Activated B cell treated with CpG ODN at 0.5 μM for 24 hours (primary cell): ENCODE results near the gene SELENOW. TPM values are rescaled to one million over a fixed set of nuclear protein-coding genes. Genes with fewer than 3 reads are reported as not detected.

Experiments
- ATAC-seq: fragments of 200-7000 bp; cut with Tn5 transposase; one replicate; pipeline ENCODE4 v1.10.0; 2021; ENCODE audit warnings: low read depth, mild to moderate bottlenecking, moderate library complexity
- CTCF ChIA-PET: fragments of 350-600 bp; sonication (Branson Sonifier 250); formaldehyde crosslinking; loops from one replicate; lab custom pipeline; 2021; ENCODE audit warnings: antibody characterized with exemption; lab: Charles Lee
- POLR2A ChIA-PET: fragments of 350-600 bp; sonication (Branson Sonifier 250); formaldehyde crosslinking; loops from one replicate; lab custom pipeline; 2021; ENCODE audit warnings: antibody characterized with exemption; lab: Charles Lee
- DNase-seq: peaks from one replicate; pipeline ENCODE4 v3.0.0; 2022
- H3K27ac Mint-ChIP-seq: one replicate; pipeline ENCODE4 v1.8.0; 2020; ENCODE audit warnings: mixed read lengths
- H3K27me3 Mint-ChIP-seq: one replicate; pipeline ENCODE4 v1.8.0; 2021; ENCODE audit warnings: mixed read lengths
- H3K36me3 Mint-ChIP-seq: one replicate; pipeline ENCODE4 v1.8.0; 2021; ENCODE audit warnings: low read depth, mixed read lengths
- H3K4me1 Mint-ChIP-seq: one replicate; pipeline ENCODE4 v1.8.0; 2021; ENCODE audit warnings: mixed read lengths
- H3K4me3 Mint-ChIP-seq: one replicate; pipeline ENCODE4 v1.8.0; 2020; ENCODE audit warnings: mild to moderate bottlenecking, mixed read lengths
- H3K9me3 Mint-ChIP-seq: one replicate; pipeline ENCODE4 v1.8.0; 2020; ENCODE audit warnings: mixed read lengths
- CTCF ChIP-seq: fragments of 200-600 bp; IDR thresholded peaks from one replicate; pipeline ENCODE4 v1.8.0; 2022; ENCODE audit warnings: antibody characterized with exemption, mild to moderate bottlenecking
- intact Hi-C: fragments of 100-400 bp; cut with micrococcal nuclease; formaldehyde crosslinking; loops from one replicate; pipeline ENCODE4 v1.15.1; 2024
- total RNA-seq: library from RNA; stranded (reverse); gene quantifications from 2 replicates; pipeline ENCODE4 v1.2.3, GENCODE V29; 2022

Gene SELENOW
- total RNA-seq, 1 donor from 2014 or later = 24.8 TPM

DNA sequence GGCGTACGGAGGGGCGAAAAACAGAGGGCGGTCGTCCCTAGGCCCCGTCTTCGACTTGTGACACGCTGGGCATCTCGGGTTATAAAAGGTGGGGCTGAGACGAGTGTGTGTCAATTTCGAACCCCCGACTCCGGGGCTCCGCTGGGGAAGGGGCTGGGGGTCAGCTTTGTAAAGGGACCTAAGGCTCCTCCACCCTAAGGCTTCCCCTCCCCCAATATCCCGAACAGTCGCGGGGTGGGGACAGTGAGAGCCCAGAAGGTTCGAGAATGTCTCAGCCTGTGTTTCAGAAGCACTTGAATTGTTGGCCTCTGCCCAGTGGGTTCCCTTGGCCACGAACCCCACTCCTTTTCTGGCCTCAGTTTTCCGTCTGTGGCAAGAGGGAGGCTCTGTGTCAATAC, 450 bp downstream of the SELENOW start:
- no peaks in the 10 kb centered on the region for H3K9me3 Mint-ChIP-seq
- H3K4me3 Mint-ChIP-seq = peak overlapping the region; percentile 95
- peaks cover 17% of the 10 kb centered on the region for H3K4me1 Mint-ChIP-seq
- no peak for DNase-seq
- H3K27me3 Mint-ChIP-seq = no peaks in the 10 kb centered on the region
- H3K27ac Mint-ChIP-seq = peak overlapping the region; percentile 91
- peaks cover 25% of the 10 kb centered on the region for H3K36me3 Mint-ChIP-seq
- intact Hi-C loops = loop anchor here (1.0 kb wide), 1 partner anchor 34 kb away; the partner anchor contains the start of gene NOP53
- CTCF ChIA-PET = no interaction called here
- POLR2A ChIA-PET = interaction anchor here (0.6 kb wide), 1 partner anchor 1756 kb away, joined by 3 read pairs; no protein-coding TSS in a partner anchor
- ATAC-seq = peak; percentile 5
- no peak for TF ChIP-seq CTCF

DNA sequence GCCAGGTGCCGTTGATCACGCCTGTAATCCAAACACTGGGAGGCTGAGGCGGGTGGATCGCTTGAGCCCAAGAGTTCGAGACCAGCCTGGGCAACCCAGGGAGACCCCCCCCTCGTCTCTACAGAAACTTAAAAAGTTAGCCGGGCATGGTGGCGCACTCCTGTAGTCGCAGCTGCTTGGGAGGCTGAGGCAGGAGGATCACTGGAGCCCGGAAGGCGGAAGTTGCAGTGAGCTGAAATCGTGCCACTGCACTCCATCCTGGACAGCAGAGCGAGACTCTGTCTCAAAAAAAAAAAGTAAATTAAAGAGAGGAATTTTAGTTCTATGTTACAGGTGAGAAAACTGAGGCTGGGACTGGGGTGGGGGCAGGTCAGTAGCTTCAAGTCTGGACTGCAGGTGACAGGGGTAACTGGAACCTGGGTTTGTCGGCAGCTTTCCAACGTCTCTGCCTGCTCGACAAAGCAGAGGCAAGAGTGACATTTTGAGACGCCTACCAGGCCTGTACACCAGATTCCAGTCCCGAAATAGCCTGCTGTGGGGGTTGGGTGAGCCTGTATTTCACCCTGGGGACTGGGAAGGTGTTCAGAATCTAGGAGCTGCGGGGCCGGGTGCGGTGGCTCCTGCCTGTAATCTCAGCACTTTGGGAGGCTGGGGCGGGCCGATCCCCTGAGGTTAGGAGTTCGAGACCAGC, 1.2 kb downstream of the SELENOW start:
- Mint-ChIP-seq H3K9me3 (no peaks in the 10 kb centered on the region), H3K27me3 (no peaks in the 10 kb centered on the region), H3K27ac (peak overlapping the region; percentile 91), H3K4me3 (peak overlapping the region; percentile 95), H3K4me1 (peaks cover 17% of the 10 kb centered on the region), H3K36me3 (peaks cover 33% of the 10 kb centered on the region)
- intact Hi-C loops = no loop called here
- no peak for ATAC-seq
- TF ChIP-seq CTCF = no peak
- POLR2A ChIA-PET = no interaction called here
- no peak for DNase-seq
- CTCF ChIA-PET = no interaction called here

- POLR2A ChIA-PET = no interaction called here
- no peaks in the 10 kb centered on the region for H3K9me3 Mint-ChIP-seq
- no peak for ATAC-seq
- H3K4me3 Mint-ChIP-seq = peak overlapping the region; percentile 33
- peak overlapping the region; percentile 7 for H3K27ac Mint-ChIP-seq
- intact Hi-C loops = no loop called here
- H3K4me1 Mint-ChIP-seq = peaks cover 17% of the 10 kb centered on the region
- H3K36me3 Mint-ChIP-seq = peaks cover 37% of the 10 kb centered on the region
- no peak for TF ChIP-seq CTCF
- H3K27me3 Mint-ChIP-seq = no peaks in the 10 kb centered on the region
- no peak for DNase-seq
- CTCF ChIA-PET = no interaction called here
Observed at GRCh38 chr19:47780215-47780551, 1.7 kb downstream of the SELENOW start.

- CTCF ChIA-PET = no interaction called here
- peaks cover 41% of the 10 kb centered on the region for H3K36me3 Mint-ChIP-seq
- H3K4me3 Mint-ChIP-seq = no peak overlapping the region
Observed at GRCh38 chr19:47781590-47782262, 3.2 kb downstream of the SELENOW start.

More at GRCh38 chr19:47781590-47782262, 3.2 kb downstream of the SELENOW start:
- Mint-ChIP-seq H3K27ac (no peak overlapping the region), H3K9me3 (no peaks in the 10 kb centered on the region), H3K27me3 (no peaks in the 10 kb centered on the region), H3K4me1 (peaks cover 17% of the 10 kb centered on the region)
- intact Hi-C loops = no loop called here
- POLR2A ChIA-PET = no interaction called here
- ATAC-seq (no peak), DNase-seq (no peak)
- TF ChIP-seq CTCF = no peak
